K562 (cell line): Measurements from ENCODE around the gene SUOX. TPM values are rescaled to one million over a fixed set of nuclear protein-coding genes. Genes with fewer than 3 reads are reported as not detected.

ENCODE experiments used
- BHLHE40 ChIP-seq: IDR thresholded peaks from 2 replicates; pipeline ENCODE4 v1.6.1; 2011; ENCODE audit warnings: low read length, improper control_type of control experiment
- GTF2A2 ChIP-seq: IDR thresholded peaks from 2 replicates; pipeline ENCODE4 v1.6.1; 2016; ENCODE audit warnings: mild to moderate bottlenecking, missing genetic modification characterization, missing compliant biosample characterization
- HNRNPUL1 ChIP-seq: fragments of 200-400 bp; formaldehyde crosslinking; IDR thresholded peaks from 2 replicates; pipeline ENCODE4 v1.6.1; 2017; ENCODE audit warnings: low read length
- MAFF ChIP-seq: IDR thresholded peaks from 2 replicates; pipeline ENCODE4 v1.6.1; 2012; ENCODE audit warnings: low read length, improper control_type of control experiment
- MTA1 ChIP-seq: fragments of 450-650 bp; IDR thresholded peaks from 2 replicates; pipeline ENCODE4 v1.6.1; 2017; ENCODE audit warnings: borderline replicate concordance
- NFIC ChIP-seq: fragments of 450-650 bp; IDR thresholded peaks from 2 replicates; pipeline ENCODE4 v1.6.1; 2017; ENCODE audit warnings: mild to moderate bottlenecking, inconsistent platforms
- PTBP1 ChIP-seq: fragments of 200-400 bp; formaldehyde crosslinking; IDR thresholded peaks from 2 replicates; pipeline ENCODE4 v1.6.1; 2017; ENCODE audit warnings: low read depth, low read length
- PTRF ChIP-seq: fragments of 450-650 bp; IDR thresholded peaks from 2 replicates; pipeline ENCODE4 v1.6.1; 2016; ENCODE audit warnings: mild to moderate bottlenecking, missing genetic modification characterization, missing compliant biosample characterization
- SOX6 ChIP-seq: fragments of 450-650 bp; IDR thresholded peaks from 2 replicates; pipeline ENCODE4 v1.6.1; 2014; ENCODE audit warnings: mild to moderate bottlenecking
- TAF9B ChIP-seq: fragments of 450-650 bp; IDR thresholded peaks from 2 replicates; pipeline ENCODE4 v1.6.1; 2018; ENCODE audit warnings: mild to moderate bottlenecking; ENCODE audit not compliant: partially characterized antibody
- TCFL5 ChIP-seq: fragments of 250-450 bp; sonication (Bioruptor Pico); conservative IDR thresholded peaks from 2 replicates; pipeline ENCODE4 v1.6.1; 2021; ENCODE audit warnings: mild to moderate bottlenecking, moderate library complexity, matching md5 sums
- THRAP3 ChIP-seq: fragments of 450-650 bp; IDR thresholded peaks from 2 replicates; pipeline ENCODE4 v1.6.1; 2016; ENCODE audit warnings: mild to moderate bottlenecking, inconsistent platforms, borderline replicate concordance
- XRCC3 ChIP-seq: fragments of 450-650 bp; IDR thresholded peaks from 2 replicates; pipeline ENCODE4 v1.6.1; 2017; ENCODE audit warnings: mild to moderate bottlenecking, moderate library complexity
- YY1 ChIP-seq, 3 experiments: IDR thresholded peaks; 2 replicates each; pipeline ENCODE4 v1.6.1; 2011; ENCODE audit warnings: low read length in 2 of 3, mild to moderate bottlenecking in 2 of 3, moderate library complexity in 2 of 3, borderline replicate concordance in 1 of 3, control low read depth in 1 of 3, low read depth in 1 of 3; ENCODE audit not compliant: insufficient read depth in 3 of 3, insufficient replicate concordance in 2 of 3, control insufficient read depth in 1 of 3, insufficient read length in 1 of 3; ENCODE audit errors: extremely low read depth in 1 of 3
- ZNF165 ChIP-seq: fragments of 250-450 bp; sonication (Bioruptor Pico); IDR thresholded peaks from 2 replicates; pipeline ENCODE4 v1.4.0; 2020; ENCODE audit warnings: borderline replicate concordance
- polyA plus RNA-seq, 8 experiments: library from polyadenylated mRNA; depleted of rRNA in 4 of 8; stranded (reverse) in 5 of 8; unstranded in 3 of 8; fragments of >200 nt; fragmentation: Nextera tagmentation in 2 of 8; fragmentation: Illumina TruSeq in 1 of 8; extraction: Ambion mirVana in 2 of 8; extraction: Trizol in 1 of 8; gene quantifications; 2 replicates each; pipeline versions ENCODE4 v1.2.1 to v1.2.3, GENCODE V29; 2011 to 2014; ENCODE audit warnings: inconsistent platforms in 1 of 8, missing spikeins in 1 of 8
- total RNA-seq, 7 experiments: library from RNA; depleted of rRNA in 6 of 7; stranded (reverse); fragments of >200 nt in 6 of 7; fragmentation: Illumina TruSeq in 2 of 7; extraction: Trizol in 2 of 7; gene quantifications; 2 replicates each; pipeline versions ENCODE4 v1.2.1 to v1.2.3, GENCODE V29; 2011 to 2021; ENCODE audit warnings: low replicate concordance in 1 of 7
- TF ChIP-seq, protein P1 (sequence below): fragments of 250-450 bp; sonication (Bioruptor Pico); IDR thresholded peaks from 2 replicates; pipeline ENCODE4 v1.4.0; 2020
- TF ChIP-seq, protein P2 (sequence below): fragments of 450-650 bp; IDR thresholded peaks from 2 replicates; pipeline ENCODE4 v1.6.1; 2017; ENCODE audit warnings: antibody characterized with exemption, mild to moderate bottlenecking
- TF ChIP-seq, protein P3 (sequence below): fragments of 150-350 bp; conservative IDR thresholded peaks from 2 replicates; pipeline ENCODE4 v1.6.1; 2014; ENCODE audit warnings: low read length
- TF ChIP-seq, protein P4 (sequence below): fragments of 450-650 bp; formaldehyde crosslinking; IDR thresholded peaks from 2 replicates; pipeline ENCODE4 v1.4.0; 2020; ENCODE audit warnings: mild to moderate bottlenecking, moderate library complexity

The SUOX gene
- total and polyA plus RNA-seq, 9 of the 15 experiments (the other 6 are each of a cell fraction or from before 2014, with no cell fraction given) = 9.2 to 39.7 (median 25.4) TPM

DNA sequence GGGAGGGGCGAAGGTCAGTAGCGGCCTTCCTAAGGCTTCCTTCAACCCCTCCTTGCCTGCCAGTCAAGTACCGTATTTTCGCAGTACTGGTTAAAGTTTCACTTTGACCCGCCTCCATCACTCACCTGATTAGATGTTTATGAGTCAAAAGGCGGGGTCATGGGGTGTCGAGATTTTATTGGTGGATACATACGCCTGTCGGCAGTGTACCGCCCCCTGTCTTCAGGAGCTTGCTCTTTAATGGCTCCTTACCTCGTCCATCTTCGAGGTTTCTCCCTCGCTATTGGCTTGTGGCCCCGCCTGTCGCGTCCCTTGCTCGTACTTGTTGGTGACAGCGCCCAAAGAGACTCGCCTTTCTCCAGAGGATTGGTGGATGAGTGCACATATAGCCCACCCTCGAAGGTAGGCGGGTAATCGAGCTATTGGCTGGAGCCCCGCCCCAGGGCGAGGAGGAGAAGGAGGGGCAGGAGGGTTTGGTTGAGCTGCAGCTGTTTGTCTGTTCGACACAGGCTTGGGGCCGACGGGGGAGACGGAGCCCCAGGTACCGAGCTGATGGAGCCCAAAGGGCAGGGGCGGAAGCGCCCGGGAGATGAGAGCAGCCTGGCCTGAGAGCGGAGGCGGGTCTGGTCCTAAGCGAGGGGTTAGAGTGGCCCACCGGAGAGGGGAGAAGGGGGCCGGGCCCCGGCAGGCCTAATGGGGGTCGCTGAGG lies 23.3 kb upstream of the SUOX start, which contains the start of gene RAB5B (continued):
- TF ChIP-seq, protein P1, sequence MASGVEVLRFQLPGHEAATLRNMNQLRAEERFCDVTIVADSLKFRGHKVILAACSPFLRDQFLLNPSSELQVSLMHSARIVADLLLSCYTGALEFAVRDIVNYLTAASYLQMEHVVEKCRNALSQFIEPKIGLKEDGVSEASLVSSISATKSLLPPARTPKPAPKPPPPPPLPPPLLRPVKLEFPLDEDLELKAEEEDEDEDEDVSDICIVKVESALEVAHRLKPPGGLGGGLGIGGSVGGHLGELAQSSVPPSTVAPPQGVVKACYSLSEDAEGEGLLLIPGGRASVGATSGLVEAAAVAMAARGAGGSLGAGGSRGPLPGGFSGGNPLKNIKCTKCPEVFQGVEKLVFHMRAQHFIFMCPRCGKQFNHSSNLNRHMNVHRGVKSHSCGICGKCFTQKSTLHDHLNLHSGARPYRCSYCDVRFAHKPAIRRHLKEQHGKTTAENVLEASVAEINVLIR = peak; percentile 73
- TF ChIP-seq, protein P2, sequence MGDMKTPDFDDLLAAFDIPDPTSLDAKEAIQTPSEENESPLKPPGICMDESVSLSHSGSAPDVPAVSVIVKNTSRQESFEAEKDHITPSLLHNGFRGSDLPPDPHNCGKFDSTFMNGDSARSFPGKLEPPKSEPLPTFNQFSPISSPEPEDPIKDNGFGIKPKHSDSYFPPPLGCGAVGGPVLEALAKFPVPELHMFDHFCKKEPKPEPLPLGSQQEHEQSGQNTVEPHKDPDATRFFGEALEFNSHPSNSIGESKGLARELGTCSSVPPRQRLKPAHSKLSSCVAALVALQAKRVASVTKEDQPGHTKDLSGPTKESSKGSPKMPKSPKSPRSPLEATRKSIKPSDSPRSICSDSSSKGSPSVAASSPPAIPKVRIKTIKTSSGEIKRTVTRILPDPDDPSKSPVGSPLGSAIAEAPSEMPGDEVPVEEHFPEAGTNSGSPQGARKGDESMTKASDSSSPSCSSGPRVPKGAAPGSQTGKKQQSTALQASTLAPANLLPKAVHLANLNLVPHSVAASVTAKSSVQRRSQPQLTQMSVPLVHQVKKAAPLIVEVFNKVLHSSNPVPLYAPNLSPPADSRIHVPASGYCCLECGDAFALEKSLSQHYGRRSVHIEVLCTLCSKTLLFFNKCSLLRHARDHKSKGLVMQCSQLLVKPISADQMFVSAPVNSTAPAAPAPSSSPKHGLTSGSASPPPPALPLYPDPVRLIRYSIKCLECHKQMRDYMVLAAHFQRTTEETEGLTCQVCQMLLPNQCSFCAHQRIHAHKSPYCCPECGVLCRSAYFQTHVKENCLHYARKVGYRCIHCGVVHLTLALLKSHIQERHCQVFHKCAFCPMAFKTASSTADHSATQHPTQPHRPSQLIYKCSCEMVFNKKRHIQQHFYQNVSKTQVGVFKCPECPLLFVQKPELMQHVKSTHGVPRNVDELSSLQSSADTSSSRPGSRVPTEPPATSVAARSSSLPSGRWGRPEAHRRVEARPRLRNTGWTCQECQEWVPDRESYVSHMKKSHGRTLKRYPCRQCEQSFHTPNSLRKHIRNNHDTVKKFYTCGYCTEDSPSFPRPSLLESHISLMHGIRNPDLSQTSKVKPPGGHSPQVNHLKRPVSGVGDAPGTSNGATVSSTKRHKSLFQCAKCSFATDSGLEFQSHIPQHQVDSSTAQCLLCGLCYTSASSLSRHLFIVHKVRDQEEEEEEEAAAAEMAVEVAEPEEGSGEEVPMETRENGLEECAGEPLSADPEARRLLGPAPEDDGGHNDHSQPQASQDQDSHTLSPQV = no peak
- TF ChIP-seq PTRF (tag) (no peak), NFIC (peak; percentile 37), BHLHE40 (peak; percentile 38), YY1 (IDR thresholded peaks at IDR 0.05; ENCODE audit: borderline replicate concordance in 1 of 3, control insufficient read depth in 1 of 3, extremely low read depth in 1 of 3, insufficient read depth in 3 of 3, insufficient read length in 1 of 3, insufficient replicate concordance in 2 of 3, low read depth in 1 of 3, low read length in 2 of 3) (no peak), TCFL5 (CRISPR knock-in tag) (no peak), GTF2A2 (tag) (no peak), MAFF (no peak), MTA1 (peak; percentile 86), TAF9B (peak; percentile 70), THRAP3 (no peak), HNRNPUL1 (no peak), SOX6 (no peak), PTBP1 (no peak), ZNF165 (no peak), XRCC3 (no peak)
- TF ChIP-seq, protein P3, sequence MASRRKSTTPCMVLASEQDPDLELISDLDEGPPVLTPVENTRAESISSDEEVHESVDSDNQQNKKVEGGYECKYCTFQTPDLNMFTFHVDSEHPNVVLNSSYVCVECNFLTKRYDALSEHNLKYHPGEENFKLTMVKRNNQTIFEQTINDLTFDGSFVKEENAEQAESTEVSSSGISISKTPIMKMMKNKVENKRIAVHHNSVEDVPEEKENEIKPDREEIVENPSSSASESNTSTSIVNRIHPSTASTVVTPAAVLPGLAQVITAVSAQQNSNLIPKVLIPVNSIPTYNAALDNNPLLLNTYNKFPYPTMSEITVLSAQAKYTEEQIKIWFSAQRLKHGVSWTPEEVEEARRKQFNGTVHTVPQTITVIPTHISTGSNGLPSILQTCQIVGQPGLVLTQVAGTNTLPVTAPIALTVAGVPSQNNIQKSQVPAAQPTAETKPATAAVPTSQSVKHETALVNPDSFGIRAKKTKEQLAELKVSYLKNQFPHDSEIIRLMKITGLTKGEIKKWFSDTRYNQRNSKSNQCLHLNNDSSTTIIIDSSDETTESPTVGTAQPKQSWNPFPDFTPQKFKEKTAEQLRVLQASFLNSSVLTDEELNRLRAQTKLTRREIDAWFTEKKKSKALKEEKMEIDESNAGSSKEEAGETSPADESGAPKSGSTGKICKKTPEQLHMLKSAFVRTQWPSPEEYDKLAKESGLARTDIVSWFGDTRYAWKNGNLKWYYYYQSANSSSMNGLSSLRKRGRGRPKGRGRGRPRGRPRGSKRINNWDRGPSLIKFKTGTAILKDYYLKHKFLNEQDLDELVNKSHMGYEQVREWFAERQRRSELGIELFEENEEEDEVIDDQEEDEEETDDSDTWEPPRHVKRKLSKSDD = no peak
- TF ChIP-seq, protein P4, sequence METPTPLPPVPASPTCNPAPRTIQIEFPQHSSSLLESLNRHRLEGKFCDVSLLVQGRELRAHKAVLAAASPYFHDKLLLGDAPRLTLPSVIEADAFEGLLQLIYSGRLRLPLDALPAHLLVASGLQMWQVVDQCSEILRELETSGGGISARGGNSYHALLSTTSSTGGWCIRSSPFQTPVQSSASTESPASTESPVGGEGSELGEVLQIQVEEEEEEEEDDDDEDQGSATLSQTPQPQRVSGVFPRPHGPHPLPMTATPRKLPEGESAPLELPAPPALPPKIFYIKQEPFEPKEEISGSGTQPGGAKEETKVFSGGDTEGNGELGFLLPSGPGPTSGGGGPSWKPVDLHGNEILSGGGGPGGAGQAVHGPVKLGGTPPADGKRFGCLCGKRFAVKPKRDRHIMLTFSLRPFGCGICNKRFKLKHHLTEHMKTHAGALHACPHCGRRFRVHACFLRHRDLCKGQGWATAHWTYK (CRISPR knock-in tag) = peak; percentile 28; the same call in 1 of the 2 replicates
